Activated CD8-positive, alpha-beta T cell treated with anti-CD3 and anti-CD28 coated beads for 36 hours (primary cell): Measurements from ENCODE around the gene C2orf42. TPM values are rescaled to one million over a fixed set of nuclear protein-coding genes. Genes with fewer than 3 reads are reported as not detected.
"Not testable (repeated sequence)": the region's sequence is repeated elsewhere in the genome, so short reads cannot be mapped to it uniquely, and the experiment has no call there.

Experiments used
- ATAC-seq: fragments of 200-7000 bp; cut with Tn5 transposase; one replicate; pipeline ENCODE4 v1.10.0; 2021; ENCODE audit warnings: mild to moderate bottlenecking, moderate library complexity
- CTCF ChIA-PET: fragments of 350-600 bp; sonication (Branson Sonifier 250); formaldehyde crosslinking; loops from one replicate; lab custom pipeline; 2021; ENCODE audit warnings: antibody characterized with exemption; lab: Charles Lee
- POLR2A ChIA-PET: fragments of 350-600 bp; sonication (Branson Sonifier 250); formaldehyde crosslinking; loops from one replicate; lab custom pipeline; 2021; ENCODE audit warnings: antibody characterized with exemption; lab: Charles Lee
- DNase-seq: peaks from one replicate; pipeline ENCODE4 v3.0.0-alpha.2; 2020
- H3K27ac Mint-ChIP-seq: one replicate; pipeline ENCODE4 v1.8.0; 2021; ENCODE audit warnings: mild to moderate bottlenecking, mixed read lengths
- H3K27me3 Mint-ChIP-seq: one replicate; pipeline ENCODE4 v1.8.0; 2021; ENCODE audit warnings: mixed read lengths
- H3K36me3 Mint-ChIP-seq: one replicate; pipeline ENCODE4 v1.8.0; 2021; ENCODE audit warnings: low read depth, mixed read lengths
- H3K4me1 Mint-ChIP-seq: one replicate; pipeline ENCODE4 v1.8.0; 2021; ENCODE audit warnings: low read depth, mixed read lengths
- H3K4me3 Mint-ChIP-seq: one replicate; pipeline ENCODE4 v1.8.0; 2021; ENCODE audit warnings: mild to moderate bottlenecking, moderate library complexity, mixed read lengths
- H3K9me3 Mint-ChIP-seq: one replicate; pipeline ENCODE4 v1.8.0; 2021; ENCODE audit warnings: mixed read lengths
- intact Hi-C: fragments of 100-400 bp; cut with micrococcal nuclease; formaldehyde crosslinking; loops from one replicate; pipeline ENCODE4 v1.10.0; 2022
- total RNA-seq, 2 experiments: library from RNA; stranded (reverse); gene quantifications; one replicate each; pipeline ENCODE4 v1.2.3, GENCODE V29; 2021
- TF ChIP-seq, protein P1 (sequence below): fragments of 200-600 bp; IDR thresholded peaks from one replicate; pipeline ENCODE4 v1.8.0; 2022; ENCODE audit warnings: antibody characterized with exemption, mild to moderate bottlenecking

Gene C2orf42
- total RNA-seq: 10 to 100 TPM; 19.2 to 24.6 TPM

GRCh38 chr2:70190418-70191243, at the start of gene C2orf42:
Gene C2orf42, minus strand, starts transcription at chr2:70191019. Its CDS starts 9,034 bp downstream, at chr2:70181985.
- peak within 1 kb of the TSS; percentile 87 for H3K4me3 Mint-ChIP-seq

GRCh38 chr2:70240599-70240998, 49.8 kb upstream of the C2orf42 start:
- no peak for DNase-seq
- no peak overlapping the region for H3K27ac Mint-ChIP-seq
- H3K27me3 Mint-ChIP-seq: no peaks in the 10 kb centered on the region
- ATAC-seq: no peak
- no peak overlapping the region for H3K4me3 Mint-ChIP-seq
- no peaks in the 10 kb centered on the region for H3K9me3 Mint-ChIP-seq
- H3K4me1 Mint-ChIP-seq: peaks cover 40% of the 10 kb centered on the region
- intact Hi-C loops: no loop called here
- TF ChIP-seq, protein P1, sequence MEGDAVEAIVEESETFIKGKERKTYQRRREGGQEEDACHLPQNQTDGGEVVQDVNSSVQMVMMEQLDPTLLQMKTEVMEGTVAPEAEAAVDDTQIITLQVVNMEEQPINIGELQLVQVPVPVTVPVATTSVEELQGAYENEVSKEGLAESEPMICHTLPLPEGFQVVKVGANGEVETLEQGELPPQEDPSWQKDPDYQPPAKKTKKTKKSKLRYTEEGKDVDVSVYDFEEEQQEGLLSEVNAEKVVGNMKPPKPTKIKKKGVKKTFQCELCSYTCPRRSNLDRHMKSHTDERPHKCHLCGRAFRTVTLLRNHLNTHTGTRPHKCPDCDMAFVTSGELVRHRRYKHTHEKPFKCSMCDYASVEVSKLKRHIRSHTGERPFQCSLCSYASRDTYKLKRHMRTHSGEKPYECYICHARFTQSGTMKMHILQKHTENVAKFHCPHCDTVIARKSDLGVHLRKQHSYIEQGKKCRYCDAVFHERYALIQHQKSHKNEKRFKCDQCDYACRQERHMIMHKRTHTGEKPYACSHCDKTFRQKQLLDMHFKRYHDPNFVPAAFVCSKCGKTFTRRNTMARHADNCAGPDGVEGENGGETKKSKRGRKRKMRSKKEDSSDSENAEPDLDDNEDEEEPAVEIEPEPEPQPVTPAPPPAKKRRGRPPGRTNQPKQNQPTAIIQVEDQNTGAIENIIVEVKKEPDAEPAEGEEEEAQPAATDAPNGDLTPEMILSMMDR: no peak
- peaks cover 21% of the 10 kb centered on the region for H3K36me3 Mint-ChIP-seq
- POLR2A ChIA-PET: interaction anchor here (1.4 kb wide), 1 partner anchor 17 kb away, joined by 5 read pairs; the partner anchor contains the start of gene PCYOX1
- CTCF ChIA-PET: interaction anchor here (0.6 to 1.2 kb wide), 3 partner anchors 15 to 328 kb away, joined by 3 to 4 read pairs (median 3); no protein-coding TSS in a partner anchor

More at GRCh38 chr2:70190418-70191243, at the start of gene C2orf42:
- Mint-ChIP-seq H3K9me3 (no peaks in the 10 kb centered on the region), H3K36me3 (peaks cover 5% of the 10 kb centered on the region), H3K27me3 (no peaks in the 10 kb centered on the region), H3K4me1 (peaks cover 19% of the 10 kb centered on the region), H3K27ac (peak within 1 kb of the TSS; percentile 99)
- ATAC-seq (peak; percentile 85), DNase-seq (peak; percentile 98)
- intact Hi-C loops: loop anchor here (2.0 to 5.0 kb wide), 3 partner anchors 48 to 104 kb away; partner anchors contain the start of genes PCBP1 and TIA1
- ChIA-PET POLR2A (interaction anchor here (0.6 to 2.9 kb wide), 31 partner anchors 9 to 276 kb away, joined by 3 to 25 read pairs (median 4); partner anchors contain the start of genes FAM136A, MXD1, PCYOX1 and SNRPG), CTCF (interaction anchor here (0.8 to 2.1 kb wide), 15 partner anchors 10 to 466 kb away, joined by 3 to 11 read pairs (median 4); partner anchors contain the start of genes FAM136A, MXD1, PCYOX1 and SNRPG)
- TF ChIP-seq, protein P1: no peak

DNA sequence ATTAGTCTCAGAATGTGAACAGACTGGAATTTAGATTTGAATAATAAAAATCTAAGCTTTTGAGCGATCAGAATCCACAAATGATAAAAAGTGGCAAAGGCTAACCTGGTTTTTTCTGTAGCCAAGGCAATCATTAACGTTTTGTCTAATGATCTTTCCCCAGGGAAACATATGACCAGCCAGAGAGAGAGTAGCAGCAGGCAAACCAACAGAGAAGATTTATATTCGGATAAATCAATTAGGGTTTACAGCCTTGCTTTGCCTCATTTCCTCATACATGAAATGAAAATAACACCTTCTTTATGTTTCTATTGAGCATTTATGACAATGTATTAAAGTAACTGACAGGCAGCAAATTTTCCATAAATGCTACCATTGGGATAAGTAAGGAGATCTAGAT, 43.1 kb upstream of the C2orf42 start:
- no peaks in the 10 kb centered on the region for H3K9me3 Mint-ChIP-seq
- POLR2A ChIA-PET: no interaction called here
- no peak overlapping the region for H3K4me3 Mint-ChIP-seq
- no peak overlapping the region for H3K27ac Mint-ChIP-seq
- DNase-seq: no peak
- no peaks in the 10 kb centered on the region for H3K4me1 Mint-ChIP-seq
- no peak for ATAC-seq
- CTCF ChIA-PET: no interaction called here
- peaks cover 29% of the 10 kb centered on the region for H3K36me3 Mint-ChIP-seq
- TF ChIP-seq, protein P1: no peak
- intact Hi-C loops: no loop called here
- no peaks in the 10 kb centered on the region for H3K27me3 Mint-ChIP-seq

GRCh38 chr2:70226781-70227180, 36.0 kb upstream of the C2orf42 start:
- ChIA-PET CTCF (interaction anchor here (1.2 to 1.5 kb wide), 3 partner anchors 9 to 502 kb away, joined by 3 to 5 read pairs (median 3); no protein-coding TSS in a partner anchor), POLR2A (interaction anchor here (0.7 to 0.9 kb wide), 3 partner anchors 10 to 316 kb away, joined by 3 read pairs; partner anchors contain the start of gene C2orf42)
- Mint-ChIP-seq H3K27me3 (no peaks in the 10 kb centered on the region), H3K4me3 (no peak overlapping the region), H3K36me3 (peaks cover 55% of the 10 kb centered on the region), H3K4me1 (peaks cover 12% of the 10 kb centered on the region), H3K9me3 (no peaks in the 10 kb centered on the region), H3K27ac (peak overlapping the region; percentile 61)
- intact Hi-C loops: no loop called here
- ATAC-seq (no peak), DNase-seq (no peak)
- TF ChIP-seq, protein P1: no peak

DNA sequence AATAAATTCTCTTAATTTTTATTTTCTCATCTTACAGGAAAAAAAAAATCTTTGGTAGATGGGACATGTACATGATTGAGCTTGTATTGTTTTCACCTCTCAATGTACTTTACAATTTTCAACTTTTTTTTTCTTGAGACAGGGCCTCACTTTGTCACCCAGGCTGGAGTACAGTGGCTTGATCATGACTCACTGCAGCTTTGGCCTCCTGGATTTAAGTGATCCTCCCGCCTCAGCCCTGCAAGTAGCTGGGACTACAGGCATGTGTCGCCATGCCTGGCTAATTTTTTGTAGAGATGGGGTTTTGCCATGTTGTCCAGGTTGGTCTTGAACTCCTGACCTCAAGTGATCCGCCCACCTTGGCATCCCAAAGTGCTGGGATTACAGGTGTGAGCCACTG, 32.5 kb upstream of the C2orf42 start:
- POLR2A ChIA-PET, H3K4me3 Mint-ChIP-seq, intact Hi-C loops, ATAC-seq, H3K27ac Mint-ChIP-seq, DNase-seq, H3K9me3 Mint-ChIP-seq, H3K27me3 Mint-ChIP-seq: not testable (repeated sequence)
- peaks cover 50% of the 10 kb centered on the region for H3K36me3 Mint-ChIP-seq
- CTCF ChIA-PET: interaction anchor here (0.8 kb wide), 1 partner anchor 347 kb away, joined by 3 read pairs; no protein-coding TSS in a partner anchor
- H3K4me1 Mint-ChIP-seq: peaks cover 20% of the 10 kb centered on the region
